HG03060 (cell line): ENCODE results near the gene CCNT1.
"Not testable (repeated sequence)": the region's sequence is repeated elsewhere in the genome, so short reads cannot be mapped to it uniquely, and the experiment has no call there.

Source experiments
- ATAC-seq: cut with Tn5 transposase; IDR thresholded peaks from one replicate; pipeline ENCODE4 v1.9.1; 2021; ENCODE audit warnings: low read depth, moderate number of reproducible peaks; ENCODE audit not compliant: unreplicated experiment

Gene CCNT1

GRCh38 chr12:48716493-48717251, at the start of gene CCNT1:
TSS of gene CCNT1 (minus strand) at chr12:48716707. CDS start at chr12:48716675, 32 bp downstream.
- peak; percentile 96 for ATAC-seq

DNA sequence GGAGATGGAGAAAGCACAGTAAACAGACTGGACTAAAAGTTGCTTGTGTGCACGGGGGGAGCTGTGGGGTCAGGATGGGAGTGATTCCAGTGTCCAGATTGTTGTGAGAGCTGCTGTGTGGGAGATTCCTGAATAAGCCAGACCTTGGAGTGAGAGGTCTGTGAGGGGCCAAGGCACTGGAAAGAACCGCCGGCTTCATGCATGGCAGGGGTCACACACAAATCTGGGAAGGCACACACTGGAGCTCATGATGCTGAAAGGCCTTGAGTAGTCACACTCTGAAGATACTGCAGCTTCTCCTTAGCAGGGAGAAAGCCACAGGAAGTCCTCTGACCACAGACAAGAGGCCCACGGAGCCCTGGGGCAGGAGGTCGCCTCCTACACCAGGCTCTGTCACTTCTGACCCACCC, 49.3 kb upstream of the CCNT1 start:
- ATAC-seq: no peak

GRCh38 chr12:48764521-48764920, 48.0 kb upstream of the CCNT1 start:
- ATAC-seq: no peak

- no peak for ATAC-seq
Observed at GRCh38 chr12:48758737-48759136, 42.2 kb upstream of the CCNT1 start.

- ATAC-seq: no peak
Observed at GRCh38 chr12:48758186-48758585, 41.7 kb upstream of the CCNT1 start.

- no peak for ATAC-seq
Observed at GRCh38 chr12:48750769-48751356, 34.4 kb upstream of the CCNT1 start.

- ATAC-seq: no peak
Observed at GRCh38 chr12:48750215-48750614, 33.7 kb upstream of the CCNT1 start.

- no peak for ATAC-seq
Observed at GRCh38 chr12:48744251-48745008, 27.9 kb upstream of the CCNT1 start.

DNA sequence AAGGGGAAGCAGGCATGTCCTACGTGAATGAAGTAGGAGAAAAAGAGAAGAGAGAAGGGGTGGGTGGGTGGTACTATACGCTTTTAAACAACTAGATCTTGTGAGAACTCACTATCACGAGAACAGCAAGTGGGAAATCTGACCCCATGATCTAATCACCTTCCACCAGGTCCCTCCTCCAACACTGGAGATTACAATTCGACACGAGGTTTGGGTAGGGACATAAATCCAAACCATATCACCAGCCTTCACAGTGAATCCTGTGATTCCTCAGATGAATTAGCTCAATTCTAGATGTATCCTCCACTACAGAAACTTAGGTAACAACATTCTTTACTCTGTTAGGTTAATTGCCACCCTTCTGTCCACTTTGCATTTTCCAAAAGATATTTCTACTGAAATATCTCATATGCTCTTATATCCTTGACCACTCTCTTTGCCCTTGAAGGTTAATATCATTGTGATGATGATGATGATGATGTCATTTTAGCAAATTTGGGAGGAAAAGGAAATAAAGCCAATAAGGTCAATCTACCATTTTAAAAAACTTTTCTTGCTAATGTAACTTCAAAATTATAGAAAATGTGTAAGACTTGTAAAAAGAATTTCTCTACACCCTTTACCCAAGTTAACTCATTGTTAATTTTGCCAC, 23.2 kb upstream of the CCNT1 start:
- no peak for ATAC-seq

- no peak for ATAC-seq
Observed at GRCh38 chr12:48736456-48736855, 19.9 kb upstream of the CCNT1 start.

DNA sequence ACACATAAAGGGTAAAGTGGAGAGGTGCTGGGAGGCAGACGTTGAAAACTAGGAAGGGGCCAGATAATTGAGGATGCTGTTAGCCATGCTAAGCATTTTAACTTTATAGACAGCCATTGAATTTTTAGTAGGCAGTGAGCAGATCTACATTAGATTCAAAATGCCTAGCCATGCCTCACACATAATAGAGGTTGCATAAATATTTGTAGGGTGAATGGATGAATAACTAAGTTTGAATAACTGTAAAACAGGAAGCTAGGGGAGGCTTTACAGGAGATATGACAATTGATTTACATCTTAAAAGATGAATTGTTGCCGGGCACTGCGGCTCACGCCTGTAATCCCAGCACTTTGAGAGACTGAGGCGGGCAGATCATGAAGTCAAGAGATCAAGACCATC, 12.3 kb upstream of the CCNT1 start:
- ATAC-seq: no peak

DNA sequence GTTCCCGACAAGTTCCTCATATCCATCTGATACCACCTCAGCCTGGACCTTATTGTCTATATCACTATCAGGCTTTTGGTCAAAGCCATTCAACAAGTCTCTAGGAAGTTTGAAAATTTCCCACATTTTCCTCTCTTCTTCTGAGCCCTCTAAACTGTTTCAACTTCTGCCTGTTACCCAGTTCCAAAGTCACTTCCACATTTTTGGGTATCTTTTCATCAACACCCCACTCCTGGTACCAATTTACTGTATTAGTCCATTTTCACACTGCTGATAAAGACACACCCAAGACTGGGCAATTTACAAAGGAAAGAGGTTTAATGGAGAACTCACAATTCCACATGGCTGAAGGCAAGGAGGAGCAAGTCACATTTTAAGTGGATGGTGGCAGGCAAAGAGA, 4.2 kb upstream of the CCNT1 start:
- ATAC-seq: not testable (repeated sequence)

DNA sequence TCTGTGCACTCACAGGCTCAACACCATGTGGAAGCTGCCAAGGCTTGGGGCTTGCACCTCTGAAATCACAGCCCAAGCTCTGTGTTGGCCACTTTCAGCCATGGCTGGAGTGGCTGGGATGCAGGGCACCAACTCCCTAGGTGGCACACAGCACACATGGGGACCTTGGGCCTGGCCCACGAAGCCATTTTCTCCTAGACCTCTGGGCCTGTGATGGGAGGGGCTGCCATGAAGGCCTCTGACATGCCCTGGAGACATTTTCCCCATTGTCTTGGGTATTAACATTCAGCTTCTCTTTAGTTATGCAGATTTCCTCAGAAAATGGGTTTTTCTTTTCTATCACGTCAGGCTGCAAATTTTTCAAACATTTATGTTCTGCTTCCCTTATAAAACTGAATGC, 3.7 kb upstream of the CCNT1 start:
- not testable (repeated sequence) for ATAC-seq

DNA sequence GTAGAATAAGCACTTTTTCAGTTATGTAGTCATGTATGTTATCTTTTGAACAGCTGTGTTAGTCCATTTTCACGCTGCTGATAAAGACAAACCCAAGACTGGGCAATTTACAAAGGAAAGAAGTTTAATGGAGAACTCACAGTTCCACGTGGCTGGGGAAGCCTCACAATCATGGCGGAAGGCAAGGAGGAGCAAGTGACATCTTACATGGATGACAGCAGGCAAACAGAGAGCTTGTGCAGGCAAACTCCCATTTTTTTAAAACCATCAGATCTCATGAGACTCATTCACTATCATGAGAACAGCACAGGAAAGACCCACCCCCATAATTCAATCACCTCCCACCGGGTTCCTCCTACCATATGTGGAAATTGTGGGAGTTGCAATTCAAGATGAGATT, 2.5 kb upstream of the CCNT1 start:
- not testable (repeated sequence) for ATAC-seq

GRCh38 chr12:48717252-48717695, 767 bp upstream of the CCNT1 start:
- ATAC-seq: no peak

- ATAC-seq: no peak
Observed at GRCh38 chr12:48716168-48716492, 377 bp downstream of the CCNT1 start.

DNA sequence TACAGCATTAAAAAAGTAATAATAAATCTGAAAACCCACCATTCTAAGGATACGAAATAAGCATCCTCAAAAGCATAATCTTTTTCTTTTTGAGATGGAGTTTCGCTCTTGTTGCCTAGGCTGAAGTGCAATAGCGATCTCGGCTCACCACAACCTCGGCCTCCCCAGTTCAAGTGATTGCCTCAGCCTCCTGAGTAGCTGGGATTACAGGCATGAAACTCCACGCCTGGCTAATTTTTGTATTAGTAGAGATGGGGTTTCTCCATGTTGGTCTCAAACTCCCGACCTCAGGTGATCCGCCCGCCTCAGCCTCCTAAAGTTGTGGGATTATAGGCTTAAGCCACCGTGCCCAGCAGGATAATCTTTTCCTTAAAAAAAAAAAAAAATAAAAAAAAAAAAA, 4.3 kb downstream of the CCNT1 start:
- ATAC-seq: no peak

GRCh38 chr12:48698822-48699221, 17.7 kb downstream of the CCNT1 start:
- not testable (repeated sequence) for ATAC-seq

DNA sequence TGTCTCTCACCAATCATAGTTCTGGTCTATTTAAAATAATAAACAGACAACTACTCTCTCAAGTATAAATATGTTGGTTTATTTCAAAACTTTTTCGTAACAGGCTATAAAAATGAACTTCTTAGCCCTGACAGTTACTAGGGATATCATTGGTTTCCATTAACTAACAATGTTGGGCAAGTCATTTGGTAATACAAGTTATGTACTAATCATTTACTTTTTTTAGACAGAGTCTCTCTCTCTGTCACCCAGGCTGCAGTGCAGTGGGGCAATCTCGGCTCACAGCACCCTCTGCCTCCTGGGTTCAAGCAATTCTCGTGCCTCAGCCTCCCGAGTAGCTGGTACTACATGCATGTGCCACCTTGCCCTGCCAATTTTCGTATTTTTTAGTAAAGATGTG, 19.9 kb downstream of the CCNT1 start:
- no peak for ATAC-seq

DNA sequence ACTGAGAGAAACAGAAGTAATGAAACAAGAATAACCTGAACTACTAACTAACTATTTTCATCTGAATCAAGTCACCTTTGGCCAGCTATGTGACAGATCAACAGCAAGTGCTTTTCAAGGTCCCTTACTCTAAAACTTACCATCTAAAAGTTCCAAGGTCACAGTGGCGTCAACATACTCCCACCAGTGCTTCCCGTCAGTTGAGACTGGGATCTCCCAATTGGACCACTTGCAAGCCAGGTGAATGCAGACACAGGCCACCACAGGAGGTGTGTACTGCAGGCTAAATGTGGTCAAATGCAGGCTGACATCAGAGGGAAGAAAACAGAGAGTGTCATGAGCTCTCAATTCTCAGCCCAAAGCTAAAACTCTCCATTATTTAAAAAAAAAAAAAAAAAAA, 20.6 kb downstream of the CCNT1 start:
- no peak for ATAC-seq

GRCh38 chr12:48694038-48694437, 22.5 kb downstream of the CCNT1 start:
- ATAC-seq: no peak
